Central memory CD4-positive, alpha-beta T cell (primary cell): ENCODE measurements around the gene BAG5.

Experiments
- DNase-seq: peaks from one replicate; pipeline ENCODE4 v3.0.0; 2022

Gene BAG5

GRCh38 chr14:103546652-103547454 is 15.6 kb downstream of the BAG5 start:
- DNase-seq, result peak; percentile 64

DNA sequence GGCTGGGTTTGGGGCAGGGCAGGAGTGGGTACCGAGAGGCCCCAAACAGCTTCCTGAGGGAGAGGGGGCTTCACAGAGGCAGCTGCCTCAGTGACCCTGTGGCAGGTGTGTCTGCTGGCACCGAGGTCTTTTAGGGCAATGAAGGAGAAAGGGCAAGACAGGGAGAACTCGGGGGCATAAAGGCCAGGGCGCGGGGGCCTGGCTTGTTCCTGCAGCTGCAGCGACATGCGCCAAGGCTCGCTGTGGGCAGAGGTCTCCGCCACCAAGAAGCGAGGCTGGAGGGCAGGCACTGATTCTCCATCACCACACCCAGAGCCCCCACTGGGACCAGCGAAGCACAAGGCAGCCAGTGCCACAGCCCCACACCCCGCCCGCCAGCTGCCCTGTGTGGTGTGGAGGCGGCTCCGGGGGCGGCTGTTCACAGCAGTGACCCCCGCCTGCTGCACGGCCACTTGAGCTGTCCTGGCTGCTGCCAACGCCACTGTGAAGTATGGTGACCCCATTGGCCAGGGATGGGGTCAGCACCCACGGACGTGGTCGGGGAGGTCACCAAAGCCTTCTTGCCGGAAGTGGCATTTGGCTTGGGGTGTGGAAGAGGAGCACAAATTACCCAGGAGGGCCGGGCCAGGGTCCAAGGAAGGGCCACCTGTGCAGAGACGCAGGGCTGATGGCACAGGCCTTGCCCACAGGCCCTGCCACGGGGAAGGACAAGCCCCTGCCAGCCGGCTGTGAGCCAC is 16.4 kb downstream of the BAG5 start:
- no peak for DNase-seq

DNA sequence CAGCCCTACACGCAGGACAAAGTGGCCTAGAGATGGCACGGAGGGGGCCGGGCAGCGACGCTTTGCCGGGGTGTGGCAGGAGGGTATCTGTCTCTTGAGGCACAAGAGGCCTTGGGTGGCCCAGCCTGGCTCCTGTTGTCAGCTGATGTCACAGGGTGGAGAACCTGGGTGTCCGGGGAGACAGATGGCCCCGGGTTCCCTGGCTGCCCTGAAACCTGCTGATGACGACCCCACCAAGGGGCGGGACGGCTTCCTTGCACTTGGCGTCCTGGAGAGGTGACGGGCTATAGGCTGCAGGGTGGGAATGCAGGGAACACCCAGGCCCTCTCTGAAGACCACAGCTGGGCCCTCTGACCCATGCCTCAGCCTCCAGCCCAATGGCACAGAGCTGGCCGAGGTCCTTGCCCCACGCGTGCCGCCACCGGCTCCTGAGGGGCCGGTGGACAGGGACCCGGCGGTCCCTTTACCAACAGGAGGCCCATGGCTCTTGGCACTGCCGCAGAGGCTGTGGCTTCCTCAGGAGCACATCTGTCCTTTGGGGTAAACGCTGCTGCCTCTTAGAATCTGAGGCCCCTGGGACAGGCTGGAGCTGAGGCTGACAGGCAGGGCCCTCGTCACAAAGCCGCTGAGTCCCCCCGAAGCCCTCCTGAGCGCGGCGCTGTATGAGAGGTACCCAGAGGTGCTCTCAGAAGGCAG is 17.1 kb downstream of the BAG5 start:
- DNase-seq, result no peak

GRCh38 chr14:103544388-103545218 is 17.9 kb downstream of the BAG5 start:
- DNase-seq, result no peak

GRCh38 chr14:103543721-103544387 is 18.6 kb downstream of the BAG5 start:
- no peak for DNase-seq

DNA sequence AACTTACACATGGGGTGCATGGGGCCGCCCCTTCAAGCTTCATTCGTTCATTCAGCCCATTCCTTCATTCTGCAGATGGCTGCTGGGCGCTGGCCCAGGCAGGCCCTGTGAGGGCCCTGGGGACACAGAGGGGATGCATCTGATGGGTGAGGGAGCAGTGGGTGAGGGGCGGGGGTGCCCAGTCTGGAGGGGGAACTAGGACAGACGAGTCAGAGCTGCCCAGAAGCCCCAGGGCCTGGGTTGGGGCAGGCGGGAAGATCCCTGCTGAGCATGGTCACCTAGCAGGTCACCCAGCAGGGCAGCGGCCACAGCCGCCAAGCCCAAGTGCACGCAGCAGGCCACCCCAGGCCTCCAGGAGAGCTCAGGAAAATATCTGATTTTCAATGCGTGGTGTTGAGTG is 19.3 kb downstream of the BAG5 start:
- DNase-seq, result no peak

GRCh38 chr14:103542605-103543088 is 19.8 kb downstream of the BAG5 start:
- DNase-seq, result no peak

- DNase-seq, result no peak
These were observed 20.5 kb downstream of the BAG5 start for GRCh38 chr14:103541709-103542604.

GRCh38 chr14:103540821-103541708 is 21.4 kb downstream of the BAG5 start:
- DNase-seq, result no peak

DNA sequence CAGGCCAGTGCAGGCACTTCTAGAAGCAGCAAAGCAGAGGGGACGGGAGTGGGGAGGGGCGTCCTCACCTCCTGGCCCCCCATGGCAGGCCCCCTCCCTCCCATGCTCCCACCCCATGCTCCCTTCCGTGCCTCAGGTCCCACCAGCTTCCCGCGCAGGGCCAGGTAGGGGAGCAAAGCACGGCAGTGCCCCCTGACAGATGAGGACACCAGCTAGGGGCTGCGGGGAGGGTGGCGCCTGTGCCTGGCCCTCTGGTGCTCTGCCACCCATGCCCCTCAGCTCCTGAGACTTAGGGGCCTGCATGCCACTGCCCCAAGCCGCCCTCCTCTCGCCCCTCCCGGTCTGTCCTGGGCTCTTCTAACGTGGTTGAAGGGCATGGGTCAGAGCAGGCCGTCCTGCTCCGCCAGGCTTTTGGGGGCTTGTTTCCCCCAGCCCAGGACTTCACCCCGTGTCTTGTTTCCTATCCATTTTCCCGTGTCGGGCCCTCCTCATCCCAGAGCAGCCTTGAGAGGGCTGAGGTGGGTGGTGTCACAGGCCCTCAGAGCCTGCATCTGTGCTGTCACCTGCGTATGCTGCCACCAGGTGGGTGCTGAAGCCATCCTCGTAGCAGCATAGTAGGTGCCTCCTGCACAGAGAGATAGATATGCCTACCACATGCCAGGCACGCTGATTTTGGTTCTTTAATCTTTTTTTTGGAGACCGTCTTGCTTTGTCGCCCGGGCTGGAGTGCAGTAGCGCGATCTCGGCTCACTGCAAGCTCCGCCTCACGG is 23.2 kb downstream of the BAG5 start:
- DNase-seq, result no peak

DNA sequence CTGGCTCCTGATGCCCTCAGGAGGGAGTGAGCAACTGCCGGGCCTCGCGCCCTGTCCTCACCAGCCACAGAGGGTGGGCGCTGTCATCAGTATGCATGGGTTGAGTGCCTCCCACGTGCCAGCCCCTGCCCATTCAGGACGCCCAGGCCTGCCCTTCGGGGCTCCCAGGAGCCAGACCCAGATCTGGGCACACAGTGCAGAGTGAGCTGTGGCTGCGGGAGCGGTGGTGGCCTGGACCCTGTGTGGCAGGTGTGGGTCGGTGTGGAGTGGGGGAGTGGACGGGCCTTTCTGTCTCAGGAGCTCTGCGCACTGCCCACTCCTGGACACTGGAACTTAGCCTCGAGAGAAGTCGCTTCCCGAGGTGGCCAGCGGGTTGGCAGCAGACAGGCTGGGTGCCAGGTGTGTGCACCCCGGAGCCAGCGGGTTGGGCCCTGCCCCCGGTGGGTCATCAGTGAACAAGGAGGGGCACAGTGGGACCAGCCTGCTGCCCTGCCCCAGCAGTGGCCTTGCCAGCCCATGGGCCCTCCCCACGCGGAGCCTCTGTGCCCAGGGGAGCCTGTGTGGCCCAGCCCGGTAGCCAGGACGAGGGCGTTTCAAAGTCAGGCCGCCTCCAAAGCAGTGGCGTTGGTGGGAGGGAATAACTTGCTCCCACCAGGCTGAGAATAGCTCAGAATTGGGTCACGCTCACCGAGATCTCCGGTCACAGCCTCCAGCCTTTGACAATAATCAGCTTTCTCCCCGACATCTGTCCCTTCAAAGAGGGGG is 24.0 kb downstream of the BAG5 start:
- DNase-seq, result no peak

DNA sequence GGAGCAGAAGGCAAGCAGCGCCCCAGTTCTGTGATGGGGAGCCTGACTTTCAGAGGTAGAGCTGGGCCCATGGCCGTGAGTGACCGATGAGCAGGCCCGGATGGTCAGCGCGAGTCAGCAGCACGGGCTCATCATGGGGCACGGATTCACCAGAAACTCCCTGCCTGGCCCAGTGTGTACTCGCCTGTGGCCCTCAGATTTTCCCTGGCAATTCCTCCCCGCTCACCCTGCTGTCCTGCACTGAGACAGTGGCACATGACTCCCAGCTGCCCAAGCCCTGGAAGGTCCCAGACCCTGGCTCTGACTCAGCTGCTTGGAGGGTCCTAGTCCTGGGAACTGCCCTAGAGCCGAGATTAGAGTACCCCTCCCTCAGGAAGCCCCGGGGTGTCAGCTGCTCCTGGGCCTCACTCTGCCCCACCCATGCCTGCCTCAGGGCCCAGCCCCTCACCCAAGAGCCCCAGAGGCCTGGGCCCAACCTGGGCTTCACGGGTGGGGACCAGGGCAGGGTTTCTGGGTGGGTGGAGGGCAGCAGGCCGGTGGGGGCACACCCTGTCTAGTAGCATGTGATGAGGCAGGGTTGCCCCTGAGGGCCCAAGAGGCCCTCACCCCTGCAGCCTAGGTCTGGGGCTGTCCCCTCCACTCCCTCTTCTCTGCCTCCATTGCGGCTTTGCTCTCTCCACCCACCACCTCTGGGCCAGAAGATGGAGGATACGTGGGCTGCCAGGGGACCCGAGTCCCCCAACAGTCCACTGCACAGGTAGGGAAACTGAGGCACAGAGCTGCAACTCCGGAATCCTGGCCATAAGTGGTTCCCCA is 25.1 kb downstream of the BAG5 start:
- DNase-seq, result no peak

- DNase-seq, result no peak
These were observed 25.8 kb downstream of the BAG5 start for GRCh38 chr14:103536693-103537092.

- DNase-seq, result no peak
These were observed 26.4 kb downstream of the BAG5 start for GRCh38 chr14:103535891-103536565.

- no peak for DNase-seq
These were observed 27.2 kb downstream of the BAG5 start for GRCh38 chr14:103535081-103535890.

DNA sequence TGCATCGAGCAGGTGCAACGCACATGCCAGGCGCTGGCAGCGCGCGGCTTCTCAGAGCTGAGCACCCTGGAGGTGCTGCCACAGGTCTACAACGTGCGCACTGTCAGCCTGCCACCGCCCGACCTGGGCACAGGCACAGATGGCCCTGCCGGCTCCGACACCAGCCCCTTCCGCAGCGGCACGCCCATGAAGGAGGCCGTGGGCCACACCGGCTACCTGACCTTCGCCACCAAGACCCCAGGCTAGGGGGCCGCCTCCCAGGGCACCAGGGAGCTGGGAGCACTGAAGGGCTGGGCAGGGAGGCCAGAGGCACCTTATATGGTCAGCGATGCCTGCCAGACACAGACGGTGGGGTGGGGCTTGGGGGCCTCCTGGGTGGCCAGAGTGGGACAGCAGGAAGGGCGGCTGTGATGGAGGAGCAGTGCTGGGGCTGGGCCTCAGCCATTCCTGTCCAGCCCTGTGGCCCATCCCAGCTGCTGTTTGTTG is 27.8 kb downstream of the BAG5 start:
- DNase-seq, result no peak
